ENCODE results near the gene POLD1. TPM values are rescaled to one million over a fixed set of nuclear protein-coding genes. Genes with fewer than 3 reads are reported as not detected.

The POLD1 gene
- total RNA-seq, 2 donors from 2014 or later: 12.0 to 13.4 TPM

- no peak for DNase-seq
- ATAC-seq: no peak
- intact Hi-C loops (cut with DNase I): no loop called here
These were observed 71.8 kb downstream of the POLD1 start for GRCh38 chr19:50455992-50456391.

- ATAC-seq: no peak
- DNase-seq: no peak
- intact Hi-C loops (cut with DNase I): no loop called here
These were observed 73.2 kb downstream of the POLD1 start for GRCh38 chr19:50457300-50457699.

- DNase-seq (no peak), ATAC-seq (no peak)
- intact Hi-C loops (cut with DNase I): no loop called here
These were observed 74.4 kb downstream of the POLD1 start for GRCh38 chr19:50458396-50459066.

- ATAC-seq (no peak), DNase-seq (no peak)
- intact Hi-C loops (cut with DNase I): no loop called here
These were observed 74.9 kb downstream of the POLD1 start for GRCh38 chr19:50459067-50459456.

- DNase-seq: no peak
- ATAC-seq: no peak
- intact Hi-C loops (cut with DNase I): loop anchor here (2.0 to 5.0 kb wide), 3 partner anchors 91 to 103 kb away; partner anchors contain the start of gene NAPSA (in 1 of the 2)
These were observed 75.5 kb downstream of the POLD1 start for GRCh38 chr19:50459638-50460037.

- DNase-seq: no peak
- ATAC-seq: no peak
- intact Hi-C loops (cut with DNase I): loop anchor here (2.0 to 5.0 kb wide), 3 partner anchors 91 to 103 kb away; partner anchors contain the start of gene NAPSA (in 1 of the 2)
These were observed 76.1 kb downstream of the POLD1 start for GRCh38 chr19:50460161-50460765.

GRCh38 chr19:50461066-50461875 is 77.1 kb downstream of the POLD1 start:
- peak; percentile 78 to 79 for ATAC-seq
- intact Hi-C loops (cut with DNase I): loop anchor here (2.0 to 5.0 kb wide), 3 partner anchors 92 to 104 kb away; partner anchors contain the start of gene NAPSA (in 1 of the 2)
- DNase-seq: peak; percentile 57

GRCh38 chr19:50462970-50463369 is 78.8 kb downstream of the POLD1 start:
- DNase-seq: no peak
- intact Hi-C loops (cut with DNase I): loop anchor here in 1 of 2 donors (5.0 kb wide), 1 partner anchor 96 kb away; the partner anchor contains the start of gene NAPSA
- ATAC-seq: no peak

GRCh38 chr19:50464348-50464747 is 80.2 kb downstream of the POLD1 start:
- ATAC-seq: no peak
- DNase-seq: no peak
- intact Hi-C loops (cut with DNase I): loop anchor here in 1 of 2 donors (5.0 kb wide), 1 partner anchor 97 kb away; the partner anchor contains the start of gene NAPSA

GRCh38 chr19:50465000-50465399 is 80.9 kb downstream of the POLD1 start:
- no peak for ATAC-seq
- no peak for DNase-seq
- intact Hi-C loops (cut with DNase I): loop anchor here in 1 of 2 donors (5.0 kb wide), 1 partner anchor 98 kb away; the partner anchor contains the start of gene NAPSA

- intact Hi-C loops (cut with DNase I): no loop called here
- DNase-seq (no peak), ATAC-seq (peak in 1 of 2 donors; percentile 38)
These were observed 82.0 kb downstream of the POLD1 start for GRCh38 chr19:50465986-50466705.

- no peak for DNase-seq
These were observed 82.5 kb downstream of the POLD1 start for GRCh38 chr19:50466706-50467039.

GRCh38 chr19:50467566-50467965 is 83.4 kb downstream of the POLD1 start:
- intact Hi-C loops (cut with DNase I): no loop called here
- no peak for ATAC-seq

More at GRCh38 chr19:50466706-50467039, 82.5 kb downstream of the POLD1 start:
- intact Hi-C loops (cut with DNase I): no loop called here
- ATAC-seq: no peak

More at GRCh38 chr19:50467566-50467965, 83.4 kb downstream of the POLD1 start:
- DNase-seq: no peak

Other genes starting within 250 kb of the POLD1 start
- gene IZUMO2, start 221.1 kb upstream of the POLD1 start, total RNA-seq: not detected
- 10 to 100 TPM; 55.7 to 67.7 TPM for gene MYH14, start 180.7 kb upstream of the POLD1 start, total RNA-seq
- gene KCNC3, start 55.0 kb upstream of the POLD1 start, total RNA-seq: 1 to 10 TPM; 2.7 to 4.0 TPM
- under 1 TPM; 0.47 to 0.97 TPM for gene NAPSA, start 18.7 kb upstream of the POLD1 start, total RNA-seq
- 10 to 100 TPM; 59.3 to 70.0 TPM for gene NR1H2, start 7.9 kb upstream of the POLD1 start, total RNA-seq
- not detected for gene SPIB, start 34.6 kb downstream of the POLD1 start, total RNA-seq
- gene MYBPC2, start 48.5 kb downstream of the POLD1 start, total RNA-seq: not detected
- gene EMC10, start 92.2 kb downstream of the POLD1 start, total RNA-seq: 10 to 100 TPM; 82.3 to 96.9 TPM
- 1 to 10 TPM; 1.4 to 1.5 TPM for gene GARIN5A, start 92.5 kb downstream of the POLD1 start, total RNA-seq
- 10 to 100 TPM; 27.3 to 36.7 TPM for gene JOSD2, start 126.8 kb downstream of the POLD1 start, total RNA-seq
- gene ASPDH, start 129.6 kb downstream of the POLD1 start, total RNA-seq: not detected
- gene LRRC4B, start 184.1 kb downstream of the POLD1 start, total RNA-seq: 1 to 10 TPM; 1.4 to 2.9 TPM